Activated B cell treated with CpG ODN at 0.5 μM for 24 hours (primary cell): ENCODE measurements around the gene FXYD5. TPM values are rescaled to one million over a fixed set of nuclear protein-coding genes. Genes with fewer than 3 reads are reported as not detected.
A peak's percentile ranks its signal among the peaks of the same experiment; 100 is the strongest.

Experiments used
- ATAC-seq: fragments of 200-7000 bp; cut with Tn5 transposase; one replicate; pipeline ENCODE4 v1.10.0; 2021; ENCODE audit warnings: low read depth, mild to moderate bottlenecking, moderate library complexity
- CTCF ChIA-PET: fragments of 350-600 bp; sonication (Branson Sonifier 250); formaldehyde crosslinking; loops from one replicate; lab custom pipeline; 2021; ENCODE audit warnings: antibody characterized with exemption; lab: Charles Lee
- POLR2A ChIA-PET: fragments of 350-600 bp; sonication (Branson Sonifier 250); formaldehyde crosslinking; loops from one replicate; lab custom pipeline; 2021; ENCODE audit warnings: antibody characterized with exemption; lab: Charles Lee
- DNase-seq: peaks from one replicate; pipeline ENCODE4 v3.0.0; 2022
- H3K27ac Mint-ChIP-seq: one replicate; pipeline ENCODE4 v1.8.0; 2020; ENCODE audit warnings: mixed read lengths
- H3K27me3 Mint-ChIP-seq: one replicate; pipeline ENCODE4 v1.8.0; 2021; ENCODE audit warnings: mixed read lengths
- H3K36me3 Mint-ChIP-seq: one replicate; pipeline ENCODE4 v1.8.0; 2021; ENCODE audit warnings: low read depth, mixed read lengths
- H3K4me1 Mint-ChIP-seq: one replicate; pipeline ENCODE4 v1.8.0; 2021; ENCODE audit warnings: mixed read lengths
- H3K4me3 Mint-ChIP-seq: one replicate; pipeline ENCODE4 v1.8.0; 2020; ENCODE audit warnings: mild to moderate bottlenecking, mixed read lengths
- H3K9me3 Mint-ChIP-seq: one replicate; pipeline ENCODE4 v1.8.0; 2020; ENCODE audit warnings: mixed read lengths
- intact Hi-C: fragments of 100-400 bp; cut with micrococcal nuclease; formaldehyde crosslinking; loops from one replicate; pipeline ENCODE4 v1.15.1; 2024
- total RNA-seq: library from RNA; stranded (reverse); gene quantifications from 2 replicates; pipeline ENCODE4 v1.2.3, GENCODE V29; 2022
- TF ChIP-seq, protein P1 (sequence below): fragments of 200-600 bp; IDR thresholded peaks from one replicate; pipeline ENCODE4 v1.8.0; 2022; ENCODE audit warnings: antibody characterized with exemption, mild to moderate bottlenecking

The FXYD5 gene
- total RNA-seq, 1 donor from 2014 or later: 125 TPM

DNA sequence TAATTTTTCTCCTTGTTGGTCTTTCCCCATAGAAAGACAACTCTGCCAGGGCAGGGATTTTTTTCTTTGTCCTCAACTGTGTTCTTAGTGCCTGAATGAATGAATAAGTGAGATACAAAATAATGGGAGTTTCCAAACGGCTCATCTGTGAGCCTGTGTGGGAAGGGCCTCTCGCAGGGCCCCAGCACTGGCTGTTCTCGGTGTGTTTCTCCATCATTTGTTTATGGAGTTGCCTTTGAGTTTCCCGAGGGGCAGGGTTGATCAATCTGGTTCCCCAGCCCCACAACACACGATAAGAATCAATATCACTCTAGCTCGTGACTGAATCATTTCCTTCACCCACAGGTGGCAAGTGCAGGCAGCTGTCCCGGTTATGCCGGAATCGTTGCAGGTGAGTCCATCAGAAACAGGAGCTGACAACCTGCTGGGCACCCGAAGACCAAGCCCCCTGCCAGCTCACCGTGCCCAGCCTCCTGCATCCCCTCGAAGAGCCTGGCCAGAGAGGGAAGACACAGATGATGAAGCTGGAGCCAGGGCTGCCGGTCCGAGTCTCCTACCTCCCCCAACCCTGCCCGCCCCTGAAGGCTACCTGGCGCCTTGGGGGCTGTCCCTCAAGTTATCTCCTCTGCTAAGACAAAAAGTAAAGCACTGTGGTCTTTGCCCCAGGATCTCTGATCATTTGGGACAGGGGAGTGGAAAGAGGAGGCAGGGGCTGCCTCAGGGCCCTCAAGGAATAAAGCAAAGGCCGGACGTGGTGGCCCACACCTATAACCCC lies 14.9 kb downstream of the FXYD5 start:
- ChIA-PET CTCF (no interaction called here), POLR2A (no interaction called here)
- Mint-ChIP-seq H3K4me1 (peaks cover 32% of the 10 kb centered on the region), H3K27ac (peak overlapping the region; percentile 16), H3K27me3 (no peaks in the 10 kb centered on the region), H3K36me3 (peaks cover 64% of the 10 kb centered on the region), H3K4me3 (no peak overlapping the region), H3K9me3 (peaks cover 6% of the 10 kb centered on the region)
- ATAC-seq (no peak), DNase-seq (no peak)
- TF ChIP-seq, protein P1, sequence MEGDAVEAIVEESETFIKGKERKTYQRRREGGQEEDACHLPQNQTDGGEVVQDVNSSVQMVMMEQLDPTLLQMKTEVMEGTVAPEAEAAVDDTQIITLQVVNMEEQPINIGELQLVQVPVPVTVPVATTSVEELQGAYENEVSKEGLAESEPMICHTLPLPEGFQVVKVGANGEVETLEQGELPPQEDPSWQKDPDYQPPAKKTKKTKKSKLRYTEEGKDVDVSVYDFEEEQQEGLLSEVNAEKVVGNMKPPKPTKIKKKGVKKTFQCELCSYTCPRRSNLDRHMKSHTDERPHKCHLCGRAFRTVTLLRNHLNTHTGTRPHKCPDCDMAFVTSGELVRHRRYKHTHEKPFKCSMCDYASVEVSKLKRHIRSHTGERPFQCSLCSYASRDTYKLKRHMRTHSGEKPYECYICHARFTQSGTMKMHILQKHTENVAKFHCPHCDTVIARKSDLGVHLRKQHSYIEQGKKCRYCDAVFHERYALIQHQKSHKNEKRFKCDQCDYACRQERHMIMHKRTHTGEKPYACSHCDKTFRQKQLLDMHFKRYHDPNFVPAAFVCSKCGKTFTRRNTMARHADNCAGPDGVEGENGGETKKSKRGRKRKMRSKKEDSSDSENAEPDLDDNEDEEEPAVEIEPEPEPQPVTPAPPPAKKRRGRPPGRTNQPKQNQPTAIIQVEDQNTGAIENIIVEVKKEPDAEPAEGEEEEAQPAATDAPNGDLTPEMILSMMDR: no peak
- intact Hi-C loops: no loop called here

DNA sequence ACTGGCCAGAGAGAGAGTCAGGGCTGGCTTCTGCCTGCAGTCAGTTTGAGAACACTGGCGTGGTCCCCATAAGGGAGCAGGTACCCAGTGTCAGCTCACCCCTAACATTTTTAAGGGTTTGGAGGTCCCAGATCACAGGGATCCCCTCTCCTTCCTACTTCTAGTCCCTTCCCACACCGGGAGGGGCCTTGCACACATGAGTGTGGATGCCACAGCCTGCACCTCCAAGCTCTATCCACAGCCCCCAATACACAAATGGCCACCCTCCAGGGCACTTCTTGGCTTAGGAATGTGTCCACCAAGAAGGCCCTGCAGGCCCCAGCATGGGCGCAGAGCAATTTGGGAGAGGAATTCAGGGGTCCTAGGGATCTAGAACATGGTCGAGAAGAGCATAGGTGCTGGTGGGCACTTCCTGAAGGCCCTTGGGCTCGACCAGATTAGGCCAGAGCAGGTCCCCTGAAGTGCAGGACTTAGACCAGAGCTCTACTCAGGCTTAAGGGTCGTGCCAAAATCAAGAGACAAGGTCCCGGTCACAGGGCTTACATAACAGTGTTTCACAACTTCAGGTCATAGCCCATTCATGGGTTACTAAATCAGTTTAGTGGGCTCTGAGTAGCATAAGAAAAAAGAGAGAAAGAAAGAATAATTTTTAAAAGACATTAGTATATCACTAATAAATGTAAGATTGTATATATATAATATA lies 16.0 kb downstream of the FXYD5 start:
- Mint-ChIP-seq H3K4me1 (peaks cover 30% of the 10 kb centered on the region), H3K4me3 (no peak overlapping the region), H3K27ac (peak overlapping the region; percentile 35), H3K27me3 (no peaks in the 10 kb centered on the region), H3K36me3 (peaks cover 53% of the 10 kb centered on the region), H3K9me3 (peaks cover 6% of the 10 kb centered on the region)
- intact Hi-C loops: loop anchor here (2.0 to 5.0 kb wide), 2 partner anchors 16 to 37 kb away; partner anchors contain the start of gene FXYD5
- CTCF ChIA-PET: no interaction called here
- TF ChIP-seq, protein P1: no peak
- DNase-seq (no peak), ATAC-seq (no peak)
- POLR2A ChIA-PET: no interaction called here

DNA sequence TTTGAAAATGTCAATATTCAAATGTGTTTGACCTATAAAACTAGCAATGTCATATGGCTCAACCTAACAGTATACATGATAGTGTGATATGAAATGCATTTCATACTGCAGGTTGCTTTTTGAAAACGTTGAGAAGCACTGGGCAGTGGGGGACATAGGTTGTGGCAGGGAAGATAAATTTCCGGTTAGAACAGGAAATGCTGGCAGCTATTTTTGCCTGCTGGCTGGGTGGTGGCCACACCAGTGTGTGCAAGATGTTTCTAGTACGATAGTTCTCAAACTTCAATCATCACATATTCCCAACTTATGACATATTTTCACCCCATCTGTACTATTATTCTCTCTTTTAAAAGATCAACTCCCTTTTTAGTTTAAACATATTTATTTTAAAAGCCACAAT lies 17.2 kb downstream of the FXYD5 start:
- TF ChIP-seq, protein P1: no peak
- no peak for DNase-seq
- H3K4me1 Mint-ChIP-seq: peaks cover 20% of the 10 kb centered on the region
- CTCF ChIA-PET: interaction anchor here (1.4 kb wide), 1 partner anchor 105 kb away, joined by 4 read pairs; no protein-coding TSS in a partner anchor
- no peak overlapping the region for H3K4me3 Mint-ChIP-seq
- POLR2A ChIA-PET: no interaction called here
- no peaks in the 10 kb centered on the region for H3K27me3 Mint-ChIP-seq
- H3K9me3 Mint-ChIP-seq: no peaks in the 10 kb centered on the region
- intact Hi-C loops: loop anchor here (2.0 to 5.0 kb wide), 2 partner anchors 17 to 36 kb away; partner anchors contain the start of gene FXYD5
- peak overlapping the region; percentile 53 for H3K27ac Mint-ChIP-seq
- ATAC-seq: no peak
- H3K36me3 Mint-ChIP-seq: peaks cover 41% of the 10 kb centered on the region

DNA sequence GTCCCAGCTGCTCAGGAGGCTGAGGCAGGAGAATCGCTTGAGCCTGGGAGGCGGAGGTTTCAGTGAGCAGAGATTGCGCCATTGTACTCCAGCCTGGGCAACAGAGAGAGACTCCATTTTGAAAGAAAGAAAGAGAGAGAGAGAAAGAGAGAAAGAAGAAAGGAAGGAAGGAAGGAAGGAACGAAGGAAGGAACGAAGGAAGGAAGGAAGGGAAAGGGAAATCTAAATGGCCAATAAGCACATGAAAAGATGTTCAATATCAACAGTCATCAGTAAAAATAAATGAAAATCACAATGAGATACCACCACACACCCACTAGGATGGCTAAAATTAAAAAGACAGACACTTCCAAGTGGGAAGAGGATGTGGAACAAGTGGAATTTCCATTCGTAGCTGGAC lies 19.7 kb downstream of the FXYD5 start:
- TF ChIP-seq, protein P1: no peak
- Mint-ChIP-seq H3K36me3 (peaks cover 22% of the 10 kb centered on the region), H3K4me3 (no peak overlapping the region), H3K4me1 (peaks cover 8% of the 10 kb centered on the region), H3K9me3 (peaks cover 4% of the 10 kb centered on the region), H3K27ac (no peak overlapping the region), H3K27me3 (no peaks in the 10 kb centered on the region)
- intact Hi-C loops: loop anchor here (5.0 kb wide), 1 partner anchor 33 kb away; no protein-coding TSS in a partner anchor
- no peak for ATAC-seq
- DNase-seq: no peak
- POLR2A ChIA-PET: no interaction called here
- CTCF ChIA-PET: no interaction called here

DNA sequence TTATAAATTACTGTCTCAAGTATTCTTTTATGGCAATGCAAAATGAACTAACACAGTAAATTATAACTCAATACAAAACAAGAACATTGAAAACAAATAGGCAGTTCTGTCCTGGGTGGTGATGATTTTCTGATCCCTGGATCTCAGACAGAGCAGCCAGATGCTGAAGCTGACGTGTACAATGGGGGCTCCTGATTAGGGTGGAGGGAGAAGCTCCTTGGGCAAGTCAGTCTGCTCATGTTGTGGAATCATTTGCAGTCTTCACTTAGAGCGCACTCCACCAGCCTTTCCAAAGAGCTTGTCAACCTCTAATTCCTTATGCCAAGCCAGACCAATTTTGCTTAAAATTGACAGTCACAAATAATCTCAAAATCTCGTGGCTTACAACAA lies 21.6 kb downstream of the FXYD5 start:
- TF ChIP-seq, protein P1: no peak
- Mint-ChIP-seq H3K4me1 (peaks cover 8% of the 10 kb centered on the region), H3K27ac (no peak overlapping the region), H3K27me3 (no peaks in the 10 kb centered on the region), H3K36me3 (peaks cover 7% of the 10 kb centered on the region), H3K4me3 (no peak overlapping the region), H3K9me3 (peaks cover 4% of the 10 kb centered on the region)
- intact Hi-C loops: loop anchor here (2.0 kb wide), 1 partner anchor 15 kb away; no protein-coding TSS in a partner anchor
- ATAC-seq (no peak), DNase-seq (no peak)
- ChIA-PET CTCF (no interaction called here), POLR2A (interaction anchor here (0.7 kb wide), 1 partner anchor 79 kb away, joined by 4 read pairs; no protein-coding TSS in a partner anchor)
